Activated naive CD8-positive, alpha-beta T cell treated with anti-CD3 and anti-CD28 coated beads, Interleukin-2, amount 50 U/mL, for 16 hours (primary cell): ENCODE measurements around the gene DZIP1.
"Not testable (repeated sequence)": the region's sequence is repeated elsewhere in the genome, so short reads cannot be mapped to it uniquely, and the experiment has no call there.

ENCODE experiments used
- DNase-seq: peaks from one replicate; pipeline ENCODE4 v3.0.0-alpha.2; 2020; ENCODE audit warnings: low read depth, low spot score

DZIP1 gene

DNA sequence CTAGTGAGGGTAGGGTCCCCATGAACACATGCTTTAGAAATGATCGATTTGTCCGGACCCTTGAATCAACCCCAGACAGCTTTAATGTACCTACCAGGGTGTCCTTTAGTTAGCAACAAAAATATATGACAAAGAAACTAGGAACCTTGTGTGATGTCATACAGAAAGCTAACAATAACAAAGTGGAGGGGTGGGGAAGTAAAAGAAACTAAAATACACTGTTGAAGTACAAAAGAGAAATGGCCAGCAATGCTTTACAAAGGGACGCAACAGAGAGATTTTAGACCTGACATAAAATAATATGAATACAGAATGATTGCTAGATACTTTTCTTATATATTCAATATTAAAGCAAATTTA lies 40.0 kb downstream of the DZIP1 start:
- DNase-seq = no peak

DNA sequence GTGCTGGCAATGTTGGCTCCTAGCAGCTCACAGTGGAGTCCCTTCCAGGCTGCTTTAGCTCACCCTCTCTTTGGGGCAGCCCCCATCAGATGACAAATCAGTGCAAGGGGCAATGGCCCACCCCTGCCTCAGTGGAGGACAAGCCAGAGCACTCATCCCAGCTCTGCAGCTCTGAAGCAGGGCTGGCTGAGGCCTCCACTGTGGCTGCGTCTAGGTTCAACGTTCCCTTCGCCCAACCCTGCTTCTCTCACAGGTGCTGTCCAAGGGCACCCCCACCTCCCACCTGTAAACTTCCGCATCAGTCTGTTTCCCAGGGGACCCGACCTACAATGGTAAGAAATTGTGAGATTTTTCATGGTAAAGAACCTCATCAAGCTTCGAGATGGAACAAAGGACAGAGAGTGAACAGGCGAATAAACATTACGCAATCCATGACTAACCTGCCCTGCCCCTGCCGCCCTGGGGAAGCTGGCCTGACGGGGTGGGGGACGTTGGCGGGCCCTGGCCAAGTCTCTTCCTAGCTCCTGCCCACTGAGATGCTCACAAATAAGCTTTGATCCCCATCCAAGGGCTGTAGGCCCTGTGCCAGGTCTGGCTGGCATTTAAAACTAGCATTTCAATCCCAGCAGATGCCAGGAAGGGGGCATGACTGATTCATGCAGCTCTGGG lies 40.5 kb downstream of the DZIP1 start:
- no peak for DNase-seq

DNA sequence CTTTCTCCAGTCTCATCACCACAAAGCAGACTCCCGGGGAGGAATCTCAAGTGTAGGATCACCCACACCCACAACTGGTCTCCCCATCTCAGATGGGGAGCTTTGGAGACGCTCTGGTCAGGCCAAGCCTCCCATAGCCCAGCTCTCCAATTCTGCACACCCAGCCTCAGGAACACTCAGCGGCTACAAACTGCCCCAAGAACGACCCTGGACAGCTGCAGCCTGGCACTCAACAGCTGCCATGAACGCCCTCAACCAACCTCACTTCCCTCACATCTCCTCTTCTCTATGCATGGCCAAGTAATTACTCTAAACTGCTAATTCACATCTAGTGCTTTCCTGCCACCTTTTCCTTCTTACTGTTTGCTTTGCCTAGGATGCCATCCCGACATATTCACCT lies 42.6 kb downstream of the DZIP1 start:
- no peak for DNase-seq

DNA sequence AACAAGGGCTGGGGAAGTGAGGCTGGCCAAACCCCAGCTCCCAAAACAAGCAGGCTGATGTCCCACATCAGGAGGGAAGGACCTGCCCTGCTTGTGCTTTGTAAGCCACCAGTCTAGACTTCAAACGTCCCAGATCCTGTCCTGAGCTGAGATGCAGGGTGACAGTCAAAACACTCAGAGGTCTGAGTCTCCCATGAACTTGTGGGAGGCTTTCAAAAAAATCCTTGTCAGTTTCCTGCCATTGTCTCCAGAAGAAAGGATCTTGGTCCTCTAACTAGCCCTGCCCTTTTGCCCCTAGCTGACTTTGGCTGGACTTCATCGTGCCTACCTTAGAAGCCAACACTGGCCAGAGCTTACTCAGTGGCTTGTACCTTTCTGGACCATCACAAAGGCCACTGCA lies 43.3 kb downstream of the DZIP1 start:
- no peak for DNase-seq

DNA sequence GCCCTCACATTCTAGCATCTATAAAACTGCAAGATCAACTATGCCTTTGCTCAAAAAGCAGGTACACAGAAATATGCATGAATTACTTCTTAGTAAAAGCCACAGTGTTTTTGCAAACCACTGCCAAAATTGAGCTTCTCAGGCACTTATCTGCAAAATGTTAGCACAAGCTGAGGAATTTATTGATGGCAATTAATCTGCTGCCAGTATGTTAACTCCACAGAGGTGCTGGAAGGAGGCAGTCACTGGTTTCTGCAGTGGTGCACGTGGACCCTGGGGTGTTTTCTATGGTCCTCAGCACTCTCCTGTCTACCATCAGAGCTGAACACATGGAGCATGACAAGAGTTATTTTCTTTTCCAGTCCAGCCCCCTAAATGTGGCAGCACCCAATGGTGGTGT lies 47.8 kb downstream of the DZIP1 start:
- DNase-seq = no peak

DNA sequence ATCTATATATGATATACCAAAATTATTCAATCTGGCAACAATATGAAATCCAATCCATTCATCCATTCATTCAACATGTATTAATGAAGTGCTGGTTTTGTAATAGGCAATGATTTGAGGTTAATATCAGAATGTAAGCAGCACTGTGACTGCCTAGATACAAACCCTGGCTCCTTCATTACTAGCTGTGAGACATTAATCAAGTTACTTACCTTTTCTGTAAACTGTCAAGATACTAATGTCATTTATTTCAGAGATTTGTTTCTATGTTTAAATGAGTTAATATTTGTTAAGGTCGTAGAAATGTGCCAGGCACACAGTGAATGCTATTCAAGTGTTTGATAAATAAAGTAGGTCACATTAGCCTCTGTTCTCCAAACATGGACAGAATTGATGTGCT lies 51.0 kb downstream of the DZIP1 start:
- DNase-seq = no peak

DNA sequence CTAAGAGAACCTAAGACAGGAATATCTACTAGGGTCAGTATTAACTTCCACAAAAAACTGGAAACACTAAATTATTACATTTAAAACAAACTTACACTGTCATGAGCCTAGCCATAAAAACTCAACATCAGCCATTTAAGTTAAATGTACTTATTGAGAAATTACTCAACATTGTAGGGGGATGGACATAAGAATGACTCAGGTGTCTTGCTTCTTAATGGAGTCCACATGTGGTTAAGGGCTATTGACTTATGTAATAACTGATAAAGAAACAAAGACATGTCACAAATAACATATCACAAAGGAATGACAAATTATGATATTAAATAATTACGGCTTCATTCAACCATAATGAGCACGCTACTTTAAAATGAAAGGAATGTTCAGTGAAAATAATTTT lies 55.8 kb downstream of the DZIP1 start:
- no peak for DNase-seq

DNA sequence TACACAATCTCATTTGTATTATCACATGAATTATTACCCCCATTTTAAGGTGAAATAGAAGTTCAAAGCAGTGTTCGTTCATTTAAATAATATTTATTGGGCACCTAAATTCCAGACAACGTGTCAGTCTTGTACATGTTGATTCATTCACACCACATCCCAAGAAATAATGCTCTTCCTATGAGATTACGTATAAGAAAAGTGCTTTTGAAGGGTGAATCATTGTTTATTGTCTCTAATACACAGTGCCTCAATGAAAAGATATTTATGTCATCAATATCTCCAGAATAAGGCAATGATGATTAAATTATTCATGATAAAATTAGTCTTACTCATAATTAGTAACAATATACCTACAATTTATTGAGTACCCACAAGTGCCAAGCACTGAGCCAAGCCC lies 56.4 kb downstream of the DZIP1 start:
- no peak for DNase-seq

DNA sequence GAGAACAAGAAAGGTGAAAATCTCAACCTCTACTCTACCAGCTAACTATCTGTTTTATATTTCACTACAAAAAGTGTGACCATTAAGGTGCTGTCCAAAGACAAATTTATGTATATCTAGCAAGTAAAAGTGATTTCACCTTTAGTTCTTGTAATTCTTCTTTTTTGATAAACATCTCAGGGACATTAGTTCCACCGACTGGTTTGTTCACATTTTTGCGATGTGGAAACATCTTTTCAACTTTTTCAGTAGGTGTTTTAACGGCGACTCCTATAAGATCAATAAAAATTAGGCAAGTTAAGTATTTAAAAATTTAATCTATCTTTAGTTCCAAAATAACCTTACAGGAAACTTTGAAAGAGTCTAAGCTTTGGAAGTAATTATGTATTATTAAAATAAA lies 58.6 kb downstream of the DZIP1 start:
- DNase-seq = no peak

DNA sequence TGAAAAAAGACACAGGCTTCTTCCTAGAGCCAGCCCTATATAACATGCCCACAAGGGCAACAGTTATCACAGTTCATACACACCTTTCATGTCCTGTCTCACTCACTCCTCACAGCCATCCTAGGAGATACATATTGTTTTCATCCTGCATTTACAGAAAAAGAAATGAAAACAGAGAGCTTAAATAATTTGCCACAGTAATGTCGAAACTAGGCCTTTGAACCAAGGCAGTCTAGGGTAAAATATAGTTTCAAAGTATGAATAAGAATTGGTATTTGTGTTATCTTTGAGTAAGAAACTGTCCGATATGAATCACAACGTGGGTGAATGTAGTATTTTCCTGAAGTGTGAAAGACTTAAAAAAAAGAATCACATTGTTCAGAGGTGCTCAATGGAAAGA lies 65.2 kb downstream of the DZIP1 start:
- no peak for DNase-seq

DNA sequence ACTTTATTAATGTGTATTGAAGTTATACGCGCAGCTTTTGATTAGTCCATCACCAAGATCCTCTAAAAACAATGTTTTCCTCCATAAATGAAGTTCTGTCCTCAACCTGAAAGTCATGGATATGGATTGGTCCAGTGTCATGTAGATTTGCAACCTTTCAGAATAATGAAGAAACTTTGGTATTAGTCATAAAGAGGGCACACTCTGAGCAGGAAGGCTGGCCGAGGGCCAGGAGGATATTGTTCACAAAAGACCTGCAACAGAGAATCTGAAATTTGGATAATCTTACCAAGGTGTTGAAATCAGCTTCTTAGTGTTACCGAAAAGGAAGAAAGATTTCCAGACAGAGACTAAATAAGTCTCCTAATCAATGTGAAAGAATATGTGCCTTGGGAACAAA lies 71.3 kb downstream of the DZIP1 start:
- DNase-seq = no peak

DNA sequence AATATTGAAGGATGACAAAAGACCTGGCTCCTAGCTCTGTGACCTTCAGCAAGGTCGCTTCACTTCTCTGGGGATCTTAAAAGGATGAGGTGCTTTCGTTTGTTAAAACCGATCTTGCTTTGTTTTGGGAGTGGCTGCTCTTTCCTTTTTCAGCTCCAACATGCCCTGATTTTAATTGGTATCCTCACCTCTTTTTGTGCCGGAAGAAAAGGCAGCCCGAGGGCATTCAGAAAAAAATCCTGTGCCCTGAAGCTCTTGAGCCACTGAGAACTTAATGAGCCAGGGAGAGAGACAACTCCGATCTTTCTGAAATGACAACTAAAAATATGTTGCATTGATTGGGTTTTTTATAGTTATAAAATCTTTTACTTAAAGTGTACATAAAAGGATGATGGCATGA lies 72.6 kb downstream of the DZIP1 start:
- DNase-seq = no peak

DNA sequence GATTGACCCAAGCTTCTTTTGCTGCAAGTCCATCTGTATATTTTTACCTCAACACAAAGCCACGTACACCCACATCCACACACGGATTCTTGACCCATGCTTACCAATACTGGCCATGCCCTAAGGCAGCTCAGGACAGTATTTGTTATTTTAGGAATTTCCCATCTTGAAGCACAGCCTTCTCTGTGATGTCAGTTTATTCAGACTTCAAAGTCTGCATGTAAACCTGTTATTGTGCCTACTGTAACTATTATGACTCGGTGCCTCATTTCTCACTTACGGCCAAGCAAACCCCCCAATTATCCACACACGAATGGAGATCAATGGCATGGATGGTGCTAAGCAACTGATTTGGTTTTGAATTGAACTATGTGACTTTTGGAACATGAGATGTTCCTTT lies 74.5 kb downstream of the DZIP1 start:
- DNase-seq = no peak

DNA sequence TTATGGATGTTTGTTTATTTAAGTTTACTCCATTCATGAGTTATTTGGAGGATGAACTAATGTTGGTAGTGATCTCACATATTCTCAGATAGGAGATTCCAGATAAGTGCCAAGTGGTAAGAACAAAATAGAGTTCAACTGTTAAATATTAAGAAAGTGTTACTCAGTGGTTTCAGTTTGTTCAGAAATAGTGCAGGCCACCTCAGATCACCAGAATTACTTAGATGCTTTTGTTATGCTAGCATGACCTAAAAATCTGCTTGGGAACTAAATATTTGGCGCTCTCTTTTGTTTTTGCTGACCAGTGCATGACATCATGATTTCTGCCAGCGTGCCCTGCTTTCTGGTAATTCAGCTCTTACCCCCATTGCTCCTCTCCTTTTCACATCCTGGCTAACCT lies 76.4 kb downstream of the DZIP1 start:
- DNase-seq = no peak

DNA sequence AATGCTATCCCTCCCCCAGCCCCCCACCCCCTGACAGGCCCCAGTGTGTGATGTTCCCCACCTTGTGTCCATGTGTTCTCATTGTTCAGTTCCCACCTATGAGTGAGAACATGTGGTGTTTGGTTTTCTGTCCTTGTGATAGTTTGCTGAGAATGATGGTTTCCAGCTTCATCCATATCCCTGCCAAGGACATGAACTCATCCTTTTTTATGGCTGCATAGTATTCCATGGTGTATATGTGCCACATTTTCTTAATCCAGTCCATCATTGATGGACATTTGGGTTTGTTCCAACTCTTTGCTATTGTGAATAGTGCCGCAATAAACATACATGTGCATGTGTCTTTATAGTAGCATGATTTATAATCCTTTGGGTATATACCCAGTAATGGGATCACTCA lies 78.7 kb downstream of the DZIP1 start:
- not testable (repeated sequence) for DNase-seq

DNA sequence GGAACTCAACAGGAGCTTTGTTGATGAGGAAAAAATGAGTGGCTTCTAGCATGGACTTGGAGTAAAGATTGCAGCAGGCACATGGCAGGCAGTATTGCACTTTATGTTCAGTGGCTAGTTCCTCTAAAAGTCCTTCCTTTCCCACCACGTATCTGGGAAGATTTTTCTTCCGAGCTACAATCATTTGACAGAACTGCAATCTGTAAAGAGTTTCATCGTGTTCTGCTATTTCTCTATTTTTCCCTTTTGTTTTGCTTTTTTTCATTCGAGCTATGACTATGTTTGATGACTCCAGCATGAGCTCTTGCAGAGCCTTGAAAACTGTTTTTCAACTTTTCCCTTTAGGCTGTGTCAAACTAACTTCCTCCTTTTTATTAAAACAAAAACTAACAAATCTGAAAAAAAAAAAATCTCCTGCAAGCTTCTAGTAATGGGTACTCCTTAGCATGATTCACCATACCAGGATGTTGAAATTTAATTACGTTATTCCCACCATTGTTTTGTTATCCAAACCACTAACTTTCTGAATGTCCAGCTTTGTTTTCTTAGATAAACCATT lies 79.7 kb downstream of the DZIP1 start:
- DNase-seq = no peak

DNA sequence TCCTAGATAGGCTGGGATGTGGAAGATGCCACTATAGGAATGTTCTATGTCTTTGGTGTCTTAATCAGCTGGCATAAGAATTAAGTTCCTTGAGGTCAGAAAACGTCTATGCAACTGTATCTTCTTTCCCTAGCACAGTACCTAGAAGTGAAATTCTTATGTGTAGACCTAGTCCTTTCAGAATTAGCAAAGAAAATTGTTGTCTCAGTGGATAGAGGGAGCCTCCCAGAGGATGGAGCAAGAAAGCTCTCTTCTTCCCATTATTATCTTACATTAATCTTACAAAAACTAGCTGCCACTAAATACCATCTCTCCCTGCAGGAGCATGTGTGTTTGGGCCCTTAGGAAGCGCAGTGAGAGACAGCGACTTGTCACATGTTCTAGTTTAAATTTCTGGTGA lies 80.4 kb downstream of the DZIP1 start:
- DNase-seq = no peak

DNA sequence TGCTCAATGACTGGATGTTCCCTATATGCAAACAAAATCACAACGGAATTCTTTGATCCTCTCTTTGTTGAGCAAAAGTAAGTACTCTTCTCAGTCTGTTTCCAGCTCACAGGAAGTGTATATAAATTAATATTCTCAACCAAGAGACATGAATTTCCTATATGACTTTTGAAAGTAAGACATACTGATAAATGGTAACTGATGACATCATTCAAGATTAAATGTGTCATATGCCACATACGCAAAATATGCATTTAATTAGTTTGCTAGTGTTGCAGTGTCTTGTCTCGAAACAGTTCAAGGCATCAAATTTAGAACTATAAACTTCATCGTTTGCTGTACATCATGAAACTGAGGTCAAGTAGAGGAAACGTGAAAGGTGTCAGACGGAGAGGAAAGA lies 84.1 kb downstream of the DZIP1 start:
- DNase-seq = no peak

DNA sequence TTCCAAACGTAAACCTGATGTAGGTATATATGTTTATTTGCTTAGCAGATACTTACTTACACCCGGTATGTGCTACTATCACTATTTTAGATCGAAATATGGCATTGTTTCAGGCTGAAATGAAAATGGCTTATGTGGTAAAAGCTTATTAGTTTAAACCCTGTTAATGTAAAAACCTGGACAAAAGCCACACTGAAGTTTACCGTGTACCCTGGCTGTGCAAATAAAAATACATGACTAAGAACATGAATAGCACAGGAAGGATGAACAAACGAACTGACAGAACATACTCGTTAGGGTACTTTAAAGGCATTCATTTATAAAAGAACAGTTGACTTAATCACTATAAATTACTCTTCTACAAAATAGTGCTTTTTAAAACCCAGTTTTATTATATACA lies 85.4 kb downstream of the DZIP1 start:
- DNase-seq = no peak

DNA sequence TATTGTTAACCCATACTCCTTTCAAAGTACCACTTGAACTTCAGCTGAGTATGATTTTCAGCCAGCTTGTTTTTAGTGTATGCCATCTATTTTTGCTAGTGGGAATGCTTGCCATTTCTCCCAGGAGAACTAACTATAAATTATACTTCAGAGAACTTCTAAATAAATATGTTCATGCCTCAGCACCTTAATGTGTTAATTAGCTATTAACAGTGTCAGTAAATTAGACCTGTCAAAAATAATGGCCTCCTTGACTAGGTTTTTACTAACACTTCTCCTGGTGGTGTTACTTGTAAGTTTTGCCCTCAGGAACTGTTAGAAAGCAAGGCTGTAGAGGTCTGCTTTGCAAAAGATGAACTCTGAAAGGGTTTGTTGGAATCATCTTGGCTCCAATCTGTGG lies 87.5 kb downstream of the DZIP1 start:
- DNase-seq = no peak

DNA sequence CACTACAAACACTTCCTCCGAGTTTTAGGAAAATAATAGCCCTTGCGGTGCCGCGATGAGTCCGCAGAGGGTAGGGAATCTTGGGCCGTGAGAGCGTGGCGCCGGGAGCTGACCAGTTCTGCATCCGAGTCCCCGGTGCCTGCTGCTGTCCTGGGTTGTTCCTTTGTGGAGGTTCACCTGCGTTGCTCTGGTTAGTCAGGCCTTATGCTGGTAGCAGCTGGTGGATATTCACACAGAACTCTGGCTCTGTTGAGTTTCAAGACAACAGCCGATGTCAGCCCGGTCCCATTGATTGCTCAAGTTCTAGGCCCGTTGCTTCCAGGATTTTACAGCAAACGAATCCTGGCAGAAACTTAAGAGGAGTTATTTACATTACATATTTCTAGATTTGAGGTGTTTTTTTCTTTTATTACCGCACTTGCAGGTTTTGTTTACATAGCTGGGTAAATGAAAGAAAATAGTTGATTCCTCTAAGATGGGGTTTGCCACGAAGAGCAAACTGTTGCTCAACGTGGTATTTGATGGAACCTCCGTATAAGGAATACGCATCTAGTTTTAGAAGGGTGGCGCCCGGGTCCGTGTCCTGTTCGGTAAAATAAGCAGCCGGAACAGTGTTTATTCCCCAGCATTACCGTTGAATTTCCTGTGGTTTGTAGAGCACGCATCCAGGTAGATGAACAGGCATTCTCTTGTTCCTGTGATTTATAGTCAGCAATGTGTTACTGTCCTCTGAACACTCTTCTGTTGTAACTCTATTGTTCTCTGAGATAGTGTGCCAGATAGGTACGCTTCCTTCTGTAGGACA lies 90.7 kb downstream of the DZIP1 start:
- no peak for DNase-seq

DNA sequence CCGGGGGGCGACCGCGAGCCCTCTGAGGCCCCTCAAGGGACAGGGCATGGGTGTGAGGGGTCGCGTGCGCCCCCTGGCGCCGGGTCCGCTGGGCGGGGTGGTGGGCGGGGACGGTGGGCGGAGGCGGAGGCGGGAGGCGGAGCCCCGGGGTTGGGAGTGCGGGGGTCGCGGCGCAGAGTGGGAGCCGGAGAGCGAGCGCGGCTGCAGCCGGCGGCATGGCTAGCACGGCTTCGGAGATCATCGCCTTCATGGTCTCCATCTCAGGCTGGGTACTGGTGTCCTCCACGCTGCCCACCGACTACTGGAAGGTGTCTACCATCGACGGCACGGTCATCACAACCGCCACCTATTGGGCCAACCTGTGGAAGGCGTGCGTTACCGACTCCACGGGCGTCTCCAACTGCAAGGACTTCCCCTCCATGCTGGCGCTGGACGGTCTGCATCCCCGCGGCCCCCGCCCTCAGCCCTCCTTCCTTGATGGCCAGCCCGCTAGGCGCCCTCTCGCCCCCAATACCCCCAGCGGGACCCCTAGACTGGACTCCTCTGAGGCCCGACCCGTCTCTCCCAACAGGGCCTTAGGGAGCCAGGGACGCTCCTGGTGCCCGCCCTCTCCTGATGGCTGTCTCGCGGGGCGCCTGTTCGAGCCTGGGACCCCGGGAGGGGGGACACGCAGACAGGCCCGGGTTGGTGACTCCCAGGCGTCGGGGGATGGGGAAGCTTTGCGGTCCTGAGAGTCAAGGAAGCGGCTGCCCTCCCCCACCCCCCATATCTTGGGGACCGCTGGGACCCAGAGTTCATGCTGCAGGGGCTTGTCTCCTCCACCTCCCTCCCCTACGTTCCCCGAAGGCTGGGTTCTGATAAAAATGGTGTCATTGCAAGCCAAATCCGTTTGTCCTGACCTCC lies 91.7 kb downstream of the DZIP1 start, which contains the start of gene CLDN10:
Gene CLDN10, plus strand, starts transcription at position 182 of the 903 bp plus-strand sequence. Its CDS starts 34 bp downstream, at position 216.
- DNase-seq = no peak
